WERI-Rb-1 (cell line): Measurements from ENCODE around the gene IFRD2.
A peak's percentile ranks its signal among the peaks of the same experiment; 100 is the strongest.

Source experiments
- DNase-seq: peaks from one replicate; pipeline ENCODE4 v3.0.0-alpha.2; 2020
- H3K27ac ChIP-seq: fragments of 250-450 bp; sonication (Bioruptor Pico); 2 replicates; pipeline ENCODE4 v1.5.1; 2020; ENCODE audit warnings: mild to moderate bottlenecking, moderate library complexity
- H3K27me3 ChIP-seq: fragments of 250-450 bp; sonication (Bioruptor Pico); 2 replicates; pipeline ENCODE4 v1.5.1; 2021; ENCODE audit warnings: mild to moderate bottlenecking, low read depth, moderate library complexity; ENCODE audit not compliant: insufficient read depth, severe bottlenecking
- H3K36me3 ChIP-seq: fragments of 250-450 bp; sonication (Bioruptor Pico); 2 replicates; pipeline ENCODE4 v1.5.1; 2020; ENCODE audit warnings: mild to moderate bottlenecking, moderate library complexity
- H3K4me3 ChIP-seq: 2 replicates; pipeline ENCODE4 v1.5.1; 2011; ENCODE audit warnings: low read depth, mild to moderate bottlenecking, control low read depth, low read length
- H3K9me3 ChIP-seq: fragments of 250-450 bp; sonication (Bioruptor Pico); 2 replicates; pipeline ENCODE4 v1.5.1; 2021; ENCODE audit warnings: mild to moderate bottlenecking, moderate library complexity; ENCODE audit not compliant: severe bottlenecking
- TF ChIP-seq, protein P1 (sequence below): IDR thresholded peaks from 2 replicates; pipeline ENCODE4 v1.5.1; 2011; ENCODE audit warnings: low read depth, mild to moderate bottlenecking, control low read depth, inconsistent platforms, low read length

Gene IFRD2

DNA sequence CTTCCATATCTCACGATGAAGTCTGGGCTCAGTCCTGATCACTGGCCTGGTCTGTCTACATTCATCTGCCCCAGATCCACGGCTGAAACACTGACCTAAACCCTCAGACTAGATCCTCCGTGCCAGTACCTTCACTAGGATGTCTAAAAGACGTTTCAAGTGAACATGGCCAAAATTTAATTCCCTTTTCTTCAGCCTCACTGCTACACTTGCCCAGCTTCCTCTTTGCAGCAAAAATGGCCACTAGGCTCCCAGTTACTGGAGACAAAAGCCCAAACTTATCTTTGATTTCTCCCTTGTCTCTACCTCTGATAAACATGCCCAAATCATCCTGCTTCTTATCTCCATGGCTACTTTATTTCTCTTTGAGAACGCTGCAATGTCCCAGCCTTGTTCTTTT, 46.7 kb upstream of the IFRD2 start:
- Histone ChIP-seq H3K36me3 (peaks cover 23% of the 10 kb centered on the region), H3K9me3 (no peaks in the 10 kb centered on the region), H3K4me3 (no peak overlapping the region), H3K27me3 (no peaks in the 10 kb centered on the region), H3K27ac (no peak overlapping the region; the same call in 1 of the 2 replicates)
- DNase-seq, result no peak
- TF ChIP-seq, protein P1, sequence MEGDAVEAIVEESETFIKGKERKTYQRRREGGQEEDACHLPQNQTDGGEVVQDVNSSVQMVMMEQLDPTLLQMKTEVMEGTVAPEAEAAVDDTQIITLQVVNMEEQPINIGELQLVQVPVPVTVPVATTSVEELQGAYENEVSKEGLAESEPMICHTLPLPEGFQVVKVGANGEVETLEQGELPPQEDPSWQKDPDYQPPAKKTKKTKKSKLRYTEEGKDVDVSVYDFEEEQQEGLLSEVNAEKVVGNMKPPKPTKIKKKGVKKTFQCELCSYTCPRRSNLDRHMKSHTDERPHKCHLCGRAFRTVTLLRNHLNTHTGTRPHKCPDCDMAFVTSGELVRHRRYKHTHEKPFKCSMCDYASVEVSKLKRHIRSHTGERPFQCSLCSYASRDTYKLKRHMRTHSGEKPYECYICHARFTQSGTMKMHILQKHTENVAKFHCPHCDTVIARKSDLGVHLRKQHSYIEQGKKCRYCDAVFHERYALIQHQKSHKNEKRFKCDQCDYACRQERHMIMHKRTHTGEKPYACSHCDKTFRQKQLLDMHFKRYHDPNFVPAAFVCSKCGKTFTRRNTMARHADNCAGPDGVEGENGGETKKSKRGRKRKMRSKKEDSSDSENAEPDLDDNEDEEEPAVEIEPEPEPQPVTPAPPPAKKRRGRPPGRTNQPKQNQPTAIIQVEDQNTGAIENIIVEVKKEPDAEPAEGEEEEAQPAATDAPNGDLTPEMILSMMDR, result no peak

DNA sequence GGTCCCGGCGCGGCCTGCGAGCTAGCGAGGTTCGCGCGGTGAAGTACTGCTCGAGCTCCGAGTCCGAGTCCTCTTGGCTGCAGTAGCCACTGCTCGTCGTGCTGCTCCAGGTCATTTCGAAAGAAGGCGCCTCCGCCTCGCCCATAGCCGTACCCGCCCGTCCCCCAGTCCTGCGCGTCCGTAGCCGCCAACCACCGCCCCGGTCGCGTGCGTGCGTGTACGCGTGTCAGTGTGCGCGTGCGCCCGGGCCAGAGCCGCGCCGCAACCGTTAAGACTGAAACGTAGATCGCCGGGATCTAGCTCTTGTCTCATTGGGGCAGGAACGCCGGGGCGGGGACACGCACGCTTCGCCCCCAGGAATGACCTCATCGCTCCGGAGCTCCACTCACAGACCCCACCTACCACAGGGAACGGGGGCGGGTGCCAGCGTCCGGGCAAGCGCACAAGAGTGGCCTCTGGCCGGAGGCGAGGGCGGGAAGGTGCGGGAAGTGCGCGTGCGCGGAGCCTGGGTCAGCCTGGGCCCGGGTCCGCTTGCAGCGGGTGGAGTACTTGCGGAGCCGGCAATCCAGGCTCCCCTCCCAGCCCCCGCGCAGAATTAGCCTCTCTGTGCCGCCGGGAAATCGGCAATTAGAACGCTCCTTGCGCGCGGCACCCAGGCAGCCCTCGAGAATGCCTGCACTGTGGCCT, 45.1 kb upstream of the IFRD2 start:
- peak; percentile 100 for DNase-seq
- H3K9me3 ChIP-seq, result no peaks in the 10 kb centered on the region
- H3K27ac ChIP-seq, result peak overlapping the region; percentile 93
- H3K4me3 ChIP-seq, result peak overlapping the region; percentile 79
- peaks cover 39% of the 10 kb centered on the region for H3K36me3 ChIP-seq
- TF ChIP-seq, protein P1, result no peak
- no peaks in the 10 kb centered on the region for H3K27me3 ChIP-seq

DNA sequence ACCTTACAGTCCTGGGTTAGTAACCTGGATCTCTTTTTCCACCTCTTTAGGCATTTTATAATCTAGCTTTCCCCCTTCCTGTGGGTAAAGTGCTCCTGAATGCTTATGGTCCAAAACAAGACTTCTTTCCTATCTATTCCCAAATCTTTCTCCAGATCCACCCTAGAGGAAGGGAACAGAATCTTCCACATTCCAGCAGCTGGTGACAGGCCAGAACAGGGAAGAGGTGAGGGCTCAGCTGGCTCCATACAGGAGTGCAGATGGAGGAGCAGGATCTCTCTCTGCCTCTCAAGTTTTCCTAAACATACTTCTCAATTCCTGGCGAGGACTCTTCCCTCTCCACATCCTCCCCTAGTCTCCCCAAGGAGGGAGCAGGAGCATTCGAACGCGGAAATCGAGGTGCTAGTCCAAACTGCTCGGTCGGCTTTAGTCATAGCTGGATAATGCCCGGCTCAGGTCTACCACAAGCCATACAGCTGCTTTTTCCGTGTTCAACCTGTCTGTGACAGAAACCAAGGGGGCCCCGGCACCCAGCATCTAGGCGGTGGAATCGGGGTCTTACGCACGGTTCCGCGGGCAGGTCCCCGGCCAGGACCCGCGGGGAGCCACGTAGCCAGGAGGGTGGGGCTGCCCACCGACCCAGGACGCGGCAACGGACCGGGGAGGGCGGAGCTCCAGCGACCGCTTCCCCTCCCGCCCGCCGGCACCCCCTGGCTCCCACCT, 44.4 kb upstream of the IFRD2 start:
- no peak for DNase-seq
- Histone ChIP-seq H3K27me3 (no peaks in the 10 kb centered on the region), H3K4me3 (peak overlapping the region; percentile 79), H3K9me3 (no peaks in the 10 kb centered on the region), H3K36me3 (peaks cover 46% of the 10 kb centered on the region), H3K27ac (peak overlapping the region; percentile 93)
- TF ChIP-seq, protein P1, result no peak

DNA sequence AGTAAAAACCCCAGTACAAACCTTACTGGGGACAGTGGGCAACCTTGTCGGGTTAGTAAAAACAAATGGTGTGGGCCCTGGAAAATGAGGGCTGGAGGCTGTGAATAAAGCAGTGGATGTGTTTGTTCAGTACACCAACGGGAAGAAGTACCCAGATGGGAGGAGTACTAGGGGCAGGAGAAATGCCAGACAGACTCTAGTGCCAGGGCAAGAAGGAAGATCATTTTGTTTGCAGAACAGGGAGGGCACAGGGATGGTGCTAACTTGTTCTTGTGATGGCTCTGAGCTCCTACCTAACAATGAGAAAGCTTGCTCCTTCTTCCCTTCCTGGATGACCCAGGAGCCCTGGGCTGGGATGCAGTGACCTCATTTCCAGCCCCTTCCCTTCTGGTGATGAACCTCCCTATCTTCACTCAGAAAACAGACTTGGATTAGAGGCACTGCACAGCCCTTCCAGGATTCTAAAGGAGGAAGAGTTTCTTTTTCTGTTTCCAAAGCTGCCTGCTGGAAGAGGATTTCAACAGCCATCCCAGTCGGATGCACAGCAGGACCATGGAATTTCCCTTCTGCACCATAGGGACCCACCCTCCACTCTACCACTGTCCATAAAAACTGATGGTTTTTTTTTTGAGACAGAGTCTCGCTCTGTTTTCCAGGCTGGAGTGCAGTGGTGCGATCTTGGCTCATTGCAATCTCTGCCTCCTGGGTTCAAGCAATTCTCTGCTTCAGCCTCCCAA, 42.3 kb upstream of the IFRD2 start:
- H3K9me3 ChIP-seq, result no peaks in the 10 kb centered on the region
- DNase-seq, result no peak
- H3K27ac ChIP-seq, result no peak overlapping the region
- TF ChIP-seq, protein P1, result no peak
- H3K36me3 ChIP-seq, result peaks cover 67% of the 10 kb centered on the region
- H3K4me3 ChIP-seq, result no peak overlapping the region
- H3K27me3 ChIP-seq, result no peaks in the 10 kb centered on the region

DNA sequence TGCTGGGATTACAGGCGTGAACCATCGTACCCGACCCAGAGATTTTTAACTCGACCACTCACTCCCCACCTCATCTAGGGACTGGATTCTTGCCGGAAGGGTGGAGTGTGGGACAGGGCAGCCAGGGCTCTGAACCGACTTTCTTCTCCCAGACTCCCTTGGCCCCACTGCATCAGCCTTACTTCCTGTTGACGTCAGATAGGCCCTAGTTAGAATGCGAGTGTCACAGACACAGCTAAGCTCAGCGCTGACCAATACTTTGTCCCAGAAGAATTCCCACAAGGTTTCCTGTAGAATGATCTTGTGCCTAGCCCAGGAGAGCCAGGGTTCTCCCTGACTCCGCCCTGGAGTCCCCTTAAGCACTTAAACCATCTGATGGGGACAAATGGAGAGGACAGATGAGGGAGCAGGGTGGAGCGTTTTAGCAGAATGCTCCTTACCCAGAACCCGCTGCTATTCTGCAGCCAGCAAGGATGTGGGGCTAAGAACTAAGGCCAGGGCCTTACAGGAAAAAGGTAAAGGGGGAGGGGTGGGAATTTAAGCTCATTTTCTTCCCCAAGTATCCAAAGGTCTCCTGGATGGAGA, 41.6 kb upstream of the IFRD2 start:
- H3K27me3 ChIP-seq, result no peaks in the 10 kb centered on the region
- DNase-seq, result no peak
- TF ChIP-seq, protein P1, result no peak
- no peak overlapping the region for H3K4me3 ChIP-seq
- no peaks in the 10 kb centered on the region for H3K9me3 ChIP-seq
- peaks cover 71% of the 10 kb centered on the region for H3K36me3 ChIP-seq
- no peak overlapping the region for H3K27ac ChIP-seq
